Activated CD4-positive, alpha-beta memory T cell treated with anti-CD3 and anti-CD28 coated beads, Interleukin-2, amount 10 ng/mL, durations not matched to agents 7 days and 5 days (primary cell): ENCODE data around the gene TGFBR2. TPM values are rescaled to one million over a fixed set of nuclear protein-coding genes. Genes with fewer than 3 reads are reported as not detected.

Experiments
- CTCF ChIA-PET: fragments of 350-600 bp; sonication (Branson Sonifier 250); formaldehyde crosslinking; loops from one replicate; lab custom pipeline; 2021; ENCODE audit warnings: antibody characterized with exemption, inconsistent platforms; lab: Charles Lee
- POLR2A ChIA-PET: fragments of 350-600 bp; sonication (Branson Sonifier 250); formaldehyde crosslinking; loops from one replicate; lab custom pipeline; 2021; ENCODE audit warnings: antibody characterized with exemption; lab: Charles Lee
- DNase-seq: peaks from one replicate; pipeline ENCODE4 v3.0.0-alpha.2; 2020
- H3K27ac Mint-ChIP-seq: one replicate; pipeline ENCODE4 v1.8.0; 2021; ENCODE audit warnings: mild to moderate bottlenecking, mixed read lengths
- H3K27me3 Mint-ChIP-seq: one replicate; pipeline ENCODE4 v1.8.0; 2021; ENCODE audit warnings: mixed read lengths
- H3K36me3 Mint-ChIP-seq: one replicate; pipeline ENCODE4 v1.8.0; 2021; ENCODE audit warnings: low read depth, mixed read lengths
- H3K4me1 Mint-ChIP-seq: one replicate; pipeline ENCODE4 v1.8.0; 2021; ENCODE audit warnings: mixed read lengths
- H3K4me3 Mint-ChIP-seq: one replicate; pipeline ENCODE4 v1.8.0; 2021; ENCODE audit warnings: mild to moderate bottlenecking, mixed read lengths
- H3K9me3 Mint-ChIP-seq: one replicate; pipeline ENCODE4 v1.8.0; 2021; ENCODE audit warnings: mixed read lengths
- total RNA-seq, 2 experiments: library from RNA; stranded (reverse); gene quantifications; one replicate each; pipeline ENCODE4 v1.2.3, GENCODE V29; 2021

Gene TGFBR2
- total RNA-seq, 2 experiments from 2014 or later: 60.1 to 60.8 TPM

DNA sequence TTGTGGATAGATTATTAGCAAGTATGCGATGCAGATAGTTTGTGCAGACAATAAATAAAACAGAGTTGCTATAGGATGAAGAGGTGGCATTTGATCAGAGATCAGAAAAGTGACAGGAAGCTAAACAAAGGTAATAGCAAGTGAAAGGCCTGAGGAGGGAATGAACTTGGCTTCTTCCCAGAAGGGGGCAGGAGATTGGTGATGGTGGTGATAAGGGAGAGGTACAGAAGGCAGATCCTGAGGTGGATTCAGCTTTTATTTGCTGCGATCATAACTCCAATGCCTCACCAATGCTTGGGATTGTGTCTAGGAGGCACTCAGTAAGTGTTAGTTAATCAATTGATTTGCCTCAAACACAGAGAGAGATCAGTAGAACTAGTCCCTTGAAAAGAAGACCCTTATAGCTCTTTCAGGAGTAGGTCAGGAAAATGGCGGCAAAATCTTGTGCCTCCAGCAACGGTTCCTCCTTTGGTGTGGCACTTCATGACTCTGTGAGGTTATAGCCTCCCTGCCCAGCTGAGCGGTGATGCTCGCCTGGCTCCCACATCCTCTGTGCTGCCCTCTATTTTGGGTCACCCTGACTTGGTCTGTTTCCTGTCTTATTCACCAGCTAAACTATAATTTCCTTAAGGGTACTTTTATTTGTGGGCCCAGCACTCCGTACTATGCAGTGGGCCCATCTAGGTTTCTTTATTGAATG is 37.5 kb downstream of the TGFBR2 start:
- CTCF ChIA-PET: interaction anchor here (1.1 to 2.7 kb wide), 8 partner anchors 12 to 39 kb away, joined by 3 to 11 read pairs (median 6); no protein-coding TSS in a partner anchor
- H3K36me3 Mint-ChIP-seq: peaks cover 58% of the 10 kb centered on the region
- H3K27ac Mint-ChIP-seq: peak overlapping the region; percentile 99
- H3K4me1 Mint-ChIP-seq: peaks cover 96% of the 10 kb centered on the region
- no peaks in the 10 kb centered on the region for H3K27me3 Mint-ChIP-seq
- H3K9me3 Mint-ChIP-seq: no peaks in the 10 kb centered on the region
- POLR2A ChIA-PET: interaction anchor here (0.6 to 20.8 kb wide), 10 partner anchors 10 to 889 kb away, joined by 3 to 671 read pairs (median 8); partner anchors contain the start of genes STT3B and TGFBR2
- peak; percentile 81 for DNase-seq
- peak overlapping the region; percentile 57 for H3K4me3 Mint-ChIP-seq

DNA sequence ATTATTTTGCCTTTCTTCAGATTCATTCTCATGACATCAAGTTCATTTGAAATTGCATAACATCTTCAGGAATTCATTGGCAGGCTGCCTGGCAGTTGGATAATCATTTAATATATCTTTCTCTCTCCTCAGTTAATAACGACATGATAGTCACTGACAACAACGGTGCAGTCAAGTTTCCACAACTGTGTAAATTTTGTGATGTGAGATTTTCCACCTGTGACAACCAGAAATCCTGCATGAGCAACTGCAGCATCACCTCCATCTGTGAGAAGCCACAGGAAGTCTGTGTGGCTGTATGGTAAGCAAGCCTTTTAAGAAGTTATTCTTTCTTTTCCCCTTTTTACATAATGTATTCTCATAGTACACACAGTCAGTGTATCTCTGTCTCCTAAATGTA is 38.2 kb downstream of the TGFBR2 start:
- Mint-ChIP-seq H3K27me3 (no peaks in the 10 kb centered on the region), H3K9me3 (no peaks in the 10 kb centered on the region), H3K4me1 (peaks cover 96% of the 10 kb centered on the region), H3K36me3 (peaks cover 61% of the 10 kb centered on the region), H3K4me3 (peak overlapping the region; percentile 57), H3K27ac (peak overlapping the region; percentile 99)
- CTCF ChIA-PET: interaction anchor here (1.2 to 2.5 kb wide), 5 partner anchors 14 to 40 kb away, joined by 3 to 11 read pairs (median 4); no protein-coding TSS in a partner anchor
- DNase-seq: peak; percentile 66
- POLR2A ChIA-PET: interaction anchor here (0.6 to 20.8 kb wide), 7 partner anchors 9 to 324 kb away, joined by 3 to 671 read pairs (median 9); partner anchors contain the start of gene TGFBR2

DNA sequence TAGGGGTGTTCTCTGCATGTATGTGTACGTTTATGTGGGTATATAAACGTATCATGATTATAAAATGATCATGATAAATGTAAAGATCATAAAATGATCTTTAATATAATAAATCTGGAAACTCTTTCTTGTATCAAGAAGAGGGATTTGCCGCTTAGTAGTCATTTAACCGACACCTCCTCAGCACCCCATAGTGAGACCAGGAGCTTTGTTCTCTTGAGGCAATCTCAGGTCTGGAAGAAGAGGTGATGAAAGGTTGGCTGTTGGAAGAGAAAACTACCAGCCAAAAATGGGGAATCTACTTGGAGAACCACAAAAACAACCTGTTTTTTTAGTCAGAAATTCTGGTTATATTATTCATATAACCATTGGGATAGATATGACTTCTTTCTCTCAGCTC is 38.7 kb downstream of the TGFBR2 start:
- ChIA-PET CTCF (interaction anchor here (1.7 kb wide), 1 partner anchor 16 kb away, joined by 6 read pairs; no protein-coding TSS in a partner anchor), POLR2A (interaction anchor here (0.7 to 20.8 kb wide), 3 partner anchors 9 to 29 kb away, joined by 3 to 671 read pairs (median 303); partner anchors contain the start of gene TGFBR2)
- H3K36me3 Mint-ChIP-seq: peaks cover 65% of the 10 kb centered on the region
- no peaks in the 10 kb centered on the region for H3K27me3 Mint-ChIP-seq
- H3K27ac Mint-ChIP-seq: peak overlapping the region; percentile 99
- H3K9me3 Mint-ChIP-seq: no peaks in the 10 kb centered on the region
- H3K4me3 Mint-ChIP-seq: peak overlapping the region; percentile 57
- no peak for DNase-seq
- peaks cover 95% of the 10 kb centered on the region for H3K4me1 Mint-ChIP-seq

DNA sequence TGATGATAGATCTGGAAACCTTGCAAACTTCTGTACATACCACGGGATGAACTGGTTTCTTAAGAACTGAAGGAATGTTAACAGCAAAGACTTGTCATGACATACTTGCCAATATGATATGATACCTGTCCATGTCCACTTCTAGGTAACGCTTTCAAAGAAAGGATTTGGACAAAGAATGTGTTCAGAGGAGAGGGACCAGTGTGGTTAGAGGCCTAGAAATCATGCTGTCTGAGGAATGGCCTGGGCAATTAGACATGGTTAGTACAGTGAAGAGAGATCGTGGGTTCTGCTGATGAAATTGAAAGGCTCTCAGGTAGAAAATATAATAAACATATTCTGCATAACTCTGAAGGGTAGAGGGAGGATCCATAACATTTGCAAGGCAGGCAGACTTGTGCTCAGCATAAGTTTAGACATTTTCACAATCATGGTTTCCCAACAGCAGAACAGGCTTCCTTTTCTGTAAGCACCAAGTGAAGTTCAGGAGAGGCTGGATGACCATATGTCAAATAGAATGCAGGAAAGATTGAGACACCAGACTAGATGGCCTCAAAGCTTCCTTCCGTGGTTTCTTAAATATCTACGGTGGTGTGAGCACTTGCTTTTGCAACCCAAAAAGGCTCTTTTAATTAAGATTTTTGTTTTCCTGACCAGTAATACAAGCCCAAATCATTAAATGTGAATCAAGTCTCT is 39.9 kb downstream of the TGFBR2 start:
- Mint-ChIP-seq H3K36me3 (peaks cover 75% of the 10 kb centered on the region), H3K27me3 (no peaks in the 10 kb centered on the region), H3K4me1 (peaks cover 95% of the 10 kb centered on the region), H3K4me3 (no peak overlapping the region), H3K27ac (peak overlapping the region; percentile 99), H3K9me3 (no peaks in the 10 kb centered on the region)
- ChIA-PET POLR2A (interaction anchor here (1.7 to 20.8 kb wide), 5 partner anchors 7 to 31 kb away, joined by 12 to 671 read pairs (median 303); partner anchors contain the start of gene TGFBR2), CTCF (no interaction called here)
- DNase-seq: no peak

DNA sequence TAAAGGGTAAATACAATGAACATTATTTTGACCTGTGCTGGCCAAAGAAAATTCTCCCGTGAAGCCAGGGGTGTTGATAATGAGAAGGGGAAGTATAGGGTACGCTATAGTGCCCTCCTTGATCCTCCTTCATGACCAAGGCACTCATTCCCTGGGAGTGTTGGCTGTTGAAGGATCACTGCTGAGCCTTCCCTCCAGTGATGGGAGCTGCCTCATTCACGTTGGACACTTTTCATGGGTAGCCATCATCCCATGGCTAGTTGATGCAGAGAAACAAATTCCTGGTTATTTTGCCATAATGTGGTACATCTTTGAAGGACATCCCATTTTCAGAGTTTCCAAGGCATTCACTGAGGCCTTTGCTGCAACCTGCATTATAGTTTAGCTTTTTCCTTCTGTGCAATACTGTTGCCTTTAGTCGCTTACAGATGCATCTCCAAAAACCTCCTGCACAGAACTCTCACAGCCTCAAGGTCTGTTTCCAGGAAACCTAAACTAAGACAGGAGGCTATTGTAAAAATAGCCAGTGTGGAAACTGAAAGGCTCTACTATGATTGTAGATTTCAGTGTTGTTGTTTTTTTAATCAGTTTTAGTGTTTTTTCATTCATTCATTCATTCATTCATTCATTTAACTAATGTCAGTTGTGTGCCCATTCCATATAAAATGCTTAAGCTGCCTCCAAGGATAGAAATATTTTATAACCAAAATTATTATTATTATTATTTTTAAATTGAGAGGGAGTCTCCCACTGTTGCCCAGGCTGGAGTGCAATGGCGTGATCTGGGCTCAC is 40.8 kb downstream of the TGFBR2 start:
- H3K36me3 Mint-ChIP-seq: peaks cover 76% of the 10 kb centered on the region
- peaks cover 93% of the 10 kb centered on the region for H3K4me1 Mint-ChIP-seq
- H3K27ac Mint-ChIP-seq: peak overlapping the region; percentile 99
- H3K27me3 Mint-ChIP-seq: no peaks in the 10 kb centered on the region
- POLR2A ChIA-PET: interaction anchor here (1.7 to 20.8 kb wide), 5 partner anchors 8 to 31 kb away, joined by 5 to 671 read pairs (median 14); partner anchors contain the start of gene TGFBR2
- no peaks in the 10 kb centered on the region for H3K9me3 Mint-ChIP-seq
- CTCF ChIA-PET: interaction anchor here (1.0 kb wide), 1 partner anchor 22 kb away, joined by 3 read pairs; no protein-coding TSS in a partner anchor
- no peak for DNase-seq
- H3K4me3 Mint-ChIP-seq: no peak overlapping the region

DNA sequence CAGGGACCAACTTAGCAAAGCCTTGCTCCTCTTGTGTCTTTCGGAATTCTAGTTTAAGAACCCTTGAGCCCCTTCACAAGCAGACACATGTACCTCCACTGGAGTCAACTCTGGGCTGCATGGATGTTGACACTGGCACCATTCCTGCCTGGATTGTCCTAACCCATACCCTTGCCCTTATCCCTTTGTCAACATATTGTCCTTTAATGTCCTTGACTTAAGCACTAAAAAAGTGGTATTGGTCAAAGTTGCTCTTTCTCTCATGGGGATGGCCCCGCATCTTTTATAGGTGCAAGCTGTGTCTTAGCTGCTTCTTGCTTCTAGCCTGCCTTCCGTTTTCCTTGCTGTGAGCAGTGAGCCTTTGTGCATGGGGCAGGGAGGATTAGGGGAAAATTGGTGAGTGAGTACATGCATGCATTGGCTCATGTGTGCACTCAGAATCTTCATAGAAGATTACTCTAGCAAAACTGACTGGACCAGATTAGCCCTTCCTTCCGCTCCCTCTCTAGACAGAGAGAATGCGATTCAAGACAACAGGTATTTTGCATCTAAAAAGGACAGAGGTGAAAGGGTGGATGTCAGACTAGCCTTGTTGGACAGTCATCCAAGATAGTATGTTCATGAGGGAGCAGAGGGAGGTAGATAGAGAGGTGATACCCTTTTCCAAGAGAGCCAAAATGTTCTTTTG is 42.4 kb downstream of the TGFBR2 start:
- CTCF ChIA-PET: interaction anchor here (0.6 to 1.2 kb wide), 2 partner anchors 9 to 1368 kb away, joined by 3 read pairs; partner anchors contain the start of gene RBMS3
- Mint-ChIP-seq H3K4me3 (no peak overlapping the region), H3K36me3 (peaks cover 86% of the 10 kb centered on the region)

DNA sequence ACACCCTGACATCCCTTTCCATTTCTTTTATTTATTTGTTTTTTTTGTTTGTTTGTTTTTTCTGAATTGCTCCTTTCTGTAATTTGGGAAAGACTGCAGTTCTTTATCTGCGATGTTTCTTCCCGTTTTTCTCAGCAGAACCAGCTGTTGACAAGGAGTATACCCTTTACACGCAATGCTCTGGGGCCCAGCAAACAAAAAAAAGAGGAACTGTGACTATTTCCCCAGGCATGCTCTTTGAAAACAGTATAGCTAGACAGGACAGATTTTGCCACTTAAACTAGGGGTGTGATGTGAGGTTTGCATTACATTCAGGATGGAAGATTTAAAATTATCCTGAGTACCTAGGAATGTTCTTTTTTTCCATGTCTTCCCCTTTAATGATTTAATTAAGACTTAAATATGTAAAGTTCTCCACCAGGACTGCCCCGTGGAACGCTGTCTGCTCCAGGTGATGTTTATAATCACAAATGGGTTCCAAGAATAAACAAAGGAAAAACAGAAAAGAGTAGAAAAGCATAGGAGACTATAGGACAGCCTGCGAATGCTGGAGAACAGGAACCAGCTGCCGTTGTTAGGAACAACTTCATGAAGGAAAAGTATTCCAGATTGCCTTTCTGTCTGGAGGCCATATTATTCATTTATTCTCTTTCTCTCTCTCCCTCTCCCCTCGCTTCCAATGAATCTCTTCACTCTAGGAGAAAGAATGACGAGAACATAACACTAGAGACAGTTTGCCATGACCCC is 43.3 kb downstream of the TGFBR2 start:
- ChIA-PET POLR2A (interaction anchor here (1.2 to 15.5 kb wide), 2 partner anchors 12 to 15 kb away, joined by 4 to 303 read pairs; no protein-coding TSS in a partner anchor), CTCF (interaction anchor here (1.3 kb wide), 1 partner anchor 14 kb away, joined by 3 read pairs; no protein-coding TSS in a partner anchor)
- H3K9me3 Mint-ChIP-seq: no peaks in the 10 kb centered on the region
- peak overlapping the region; percentile 23 for H3K27ac Mint-ChIP-seq
- no peak overlapping the region for H3K4me3 Mint-ChIP-seq
- H3K27me3 Mint-ChIP-seq: no peaks in the 10 kb centered on the region
- H3K36me3 Mint-ChIP-seq: peaks cover 94% of the 10 kb centered on the region
- DNase-seq: no peak
- H3K4me1 Mint-ChIP-seq: peaks cover 92% of the 10 kb centered on the region

More for the DNA sequence above, 42.4 kb downstream of the TGFBR2 start:
- no peaks in the 10 kb centered on the region for H3K9me3 Mint-ChIP-seq
- DNase-seq: no peak
- POLR2A ChIA-PET: interaction anchor here (1.0 to 20.8 kb wide), 4 partner anchors 10 to 33 kb away, joined by 3 to 671 read pairs (median 158); partner anchors contain the start of gene TGFBR2
- H3K27ac Mint-ChIP-seq: peak overlapping the region; percentile 21
- H3K27me3 Mint-ChIP-seq: no peaks in the 10 kb centered on the region
- H3K4me1 Mint-ChIP-seq: peaks cover 92% of the 10 kb centered on the region

DNA sequence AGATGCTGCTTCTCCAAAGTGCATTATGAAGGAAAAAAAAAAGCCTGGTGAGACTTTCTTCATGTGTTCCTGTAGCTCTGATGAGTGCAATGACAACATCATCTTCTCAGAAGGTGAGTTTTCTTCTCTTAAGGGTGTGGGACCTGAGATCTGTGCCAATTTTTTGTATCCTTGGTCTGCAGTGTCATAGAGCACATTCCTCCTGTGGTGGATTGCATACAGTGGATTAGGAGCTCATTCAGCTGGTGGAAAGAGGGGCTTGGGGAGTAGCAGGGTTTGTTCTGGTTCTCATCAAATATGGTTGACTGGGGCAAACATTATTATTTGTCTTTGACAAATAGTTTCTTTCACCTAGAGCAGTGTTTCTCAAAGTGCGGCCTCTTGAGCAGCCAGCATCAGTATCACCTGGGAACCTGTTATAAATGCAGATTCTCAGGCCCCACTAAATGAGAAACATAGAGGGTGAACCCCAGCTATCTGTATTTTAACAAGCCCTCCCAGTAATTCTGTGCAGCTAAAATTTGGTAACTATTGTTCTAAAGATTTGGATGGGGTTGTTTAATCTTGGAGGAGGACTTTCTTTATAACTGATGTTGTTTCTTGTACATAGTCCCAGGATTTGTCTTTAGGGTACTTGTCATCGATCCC is 44.1 kb downstream of the TGFBR2 start:
- no peak overlapping the region for H3K4me3 Mint-ChIP-seq
- no peaks in the 10 kb centered on the region for H3K27me3 Mint-ChIP-seq
- no peak for DNase-seq
- H3K9me3 Mint-ChIP-seq: no peaks in the 10 kb centered on the region
- H3K27ac Mint-ChIP-seq: peak overlapping the region; percentile 57
- POLR2A ChIA-PET: interaction anchor here (1.2 to 15.5 kb wide), 2 partner anchors 12 to 15 kb away, joined by 4 to 303 read pairs; no protein-coding TSS in a partner anchor
- peaks cover 92% of the 10 kb centered on the region for H3K4me1 Mint-ChIP-seq
- CTCF ChIA-PET: interaction anchor here (1.3 kb wide), 1 partner anchor 15 kb away, joined by 3 read pairs; no protein-coding TSS in a partner anchor
- H3K36me3 Mint-ChIP-seq: peaks cover 97% of the 10 kb centered on the region

DNA sequence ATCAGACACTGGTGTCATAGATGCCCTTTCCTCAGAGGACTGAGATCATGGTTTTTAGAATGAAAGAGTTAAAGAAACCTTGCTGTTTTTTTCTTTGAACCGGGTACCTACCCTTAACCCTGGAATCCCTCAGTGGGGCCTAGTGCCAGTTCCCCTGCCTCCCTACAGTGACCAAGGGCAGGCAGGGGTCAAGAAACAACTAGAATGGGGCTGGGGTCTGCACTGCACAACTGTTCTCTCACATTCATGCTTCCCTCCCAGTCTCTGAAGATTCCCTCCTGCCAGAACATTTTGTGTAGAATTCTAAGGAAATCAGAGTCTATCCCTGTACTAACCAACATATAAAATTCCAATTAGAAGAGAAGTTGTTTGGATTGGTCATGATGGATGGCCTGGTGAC is 47.9 kb downstream of the TGFBR2 start:
- POLR2A ChIA-PET: interaction anchor here (1.4 to 15.5 kb wide), 6 partner anchors 7 to 46 kb away, joined by 4 to 303 read pairs (median 16); partner anchors contain the start of gene TGFBR2
- peaks cover 94% of the 10 kb centered on the region for H3K4me1 Mint-ChIP-seq
- H3K4me3 Mint-ChIP-seq: no peak overlapping the region
- CTCF ChIA-PET: interaction anchor here (1.5 to 1.7 kb wide), 2 partner anchors 16 to 39 kb away, joined by 6 to 11 read pairs; no protein-coding TSS in a partner anchor
- DNase-seq: no peak
- H3K9me3 Mint-ChIP-seq: no peaks in the 10 kb centered on the region
- peaks cover 92% of the 10 kb centered on the region for H3K36me3 Mint-ChIP-seq
- H3K27me3 Mint-ChIP-seq: no peaks in the 10 kb centered on the region
- peak overlapping the region; percentile 99 for H3K27ac Mint-ChIP-seq

DNA sequence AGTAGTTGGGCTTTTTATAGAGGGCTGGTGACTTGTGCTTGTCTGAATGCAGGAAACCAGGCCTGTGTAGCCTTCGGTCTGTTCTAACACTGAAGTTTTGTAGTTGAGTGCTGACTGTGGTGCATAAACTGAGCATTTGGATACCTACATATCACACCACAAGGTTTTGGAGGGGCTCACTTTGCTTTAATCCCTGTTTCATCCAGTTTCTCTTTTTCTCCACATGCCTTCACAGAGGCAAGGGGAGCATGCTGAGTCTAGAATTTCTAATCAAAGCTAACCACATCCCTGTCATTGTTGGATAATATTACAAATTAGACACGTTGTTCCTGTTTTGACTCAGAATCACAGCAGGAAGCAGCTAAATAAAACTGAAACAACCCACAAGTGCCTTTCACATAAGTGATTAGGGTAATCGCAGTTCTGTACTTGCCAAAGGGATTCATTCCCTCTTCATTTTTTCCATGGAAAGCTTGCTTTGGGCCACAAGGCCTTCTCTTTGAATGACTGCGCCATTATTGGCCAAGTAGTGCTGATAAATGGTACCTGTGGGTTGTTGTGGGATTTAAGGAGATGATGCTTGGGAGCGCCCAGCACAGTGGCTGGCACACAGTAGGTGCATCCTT is 48.9 kb downstream of the TGFBR2 start:
- Mint-ChIP-seq H3K4me1 (peaks cover 94% of the 10 kb centered on the region), H3K27ac (peak overlapping the region; percentile 99), H3K9me3 (no peaks in the 10 kb centered on the region), H3K4me3 (peak overlapping the region; percentile 40), H3K36me3 (peaks cover 86% of the 10 kb centered on the region), H3K27me3 (no peaks in the 10 kb centered on the region)
- DNase-seq: peak; percentile 44
- ChIA-PET CTCF (interaction anchor here (0.9 to 1.7 kb wide), 7 partner anchors 12 to 48 kb away, joined by 3 to 11 read pairs (median 5); no protein-coding TSS in a partner anchor), POLR2A (interaction anchor here (0.5 to 15.5 kb wide), 18 partner anchors 8 to 877 kb away, joined by 3 to 303 read pairs (median 4); partner anchors contain the start of genes STT3B and TGFBR2)
